Measurements from ENCODE around the gene ZNF419.
"Not testable (repeated sequence)": the region's sequence is repeated elsewhere in the genome, so short reads cannot be mapped to it uniquely, and the experiment has no call there.

ZNF419 gene

DNA sequence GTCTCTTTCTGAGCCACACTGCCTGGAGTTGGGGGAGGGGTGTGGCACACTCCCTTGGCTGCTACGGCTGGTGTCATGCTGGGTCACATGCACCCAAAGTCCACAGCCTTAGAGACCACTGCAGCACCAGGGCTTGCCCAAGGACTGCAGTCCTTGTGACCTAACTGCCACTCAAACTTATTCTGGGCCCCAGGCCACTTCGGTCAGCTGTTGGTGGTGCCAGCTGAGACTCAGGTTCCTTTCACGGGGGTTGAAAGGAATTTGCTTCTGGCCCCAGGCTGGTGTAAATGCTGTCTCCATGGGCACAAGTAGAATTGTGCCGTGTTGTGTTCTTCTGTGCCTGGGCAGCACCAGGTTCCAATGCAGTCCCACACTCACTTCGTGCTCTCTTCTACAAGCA is 21.1 kb upstream of the ZNF419 start:
- DNase-seq (ENCODE audit: low read depth), result no peak
- no peak overlapping the region for H3K4me3 ChIP-seq (replicated peaks; ENCODE audit: low read depth, low read length)
- TF ChIP-seq, protein P1, sequence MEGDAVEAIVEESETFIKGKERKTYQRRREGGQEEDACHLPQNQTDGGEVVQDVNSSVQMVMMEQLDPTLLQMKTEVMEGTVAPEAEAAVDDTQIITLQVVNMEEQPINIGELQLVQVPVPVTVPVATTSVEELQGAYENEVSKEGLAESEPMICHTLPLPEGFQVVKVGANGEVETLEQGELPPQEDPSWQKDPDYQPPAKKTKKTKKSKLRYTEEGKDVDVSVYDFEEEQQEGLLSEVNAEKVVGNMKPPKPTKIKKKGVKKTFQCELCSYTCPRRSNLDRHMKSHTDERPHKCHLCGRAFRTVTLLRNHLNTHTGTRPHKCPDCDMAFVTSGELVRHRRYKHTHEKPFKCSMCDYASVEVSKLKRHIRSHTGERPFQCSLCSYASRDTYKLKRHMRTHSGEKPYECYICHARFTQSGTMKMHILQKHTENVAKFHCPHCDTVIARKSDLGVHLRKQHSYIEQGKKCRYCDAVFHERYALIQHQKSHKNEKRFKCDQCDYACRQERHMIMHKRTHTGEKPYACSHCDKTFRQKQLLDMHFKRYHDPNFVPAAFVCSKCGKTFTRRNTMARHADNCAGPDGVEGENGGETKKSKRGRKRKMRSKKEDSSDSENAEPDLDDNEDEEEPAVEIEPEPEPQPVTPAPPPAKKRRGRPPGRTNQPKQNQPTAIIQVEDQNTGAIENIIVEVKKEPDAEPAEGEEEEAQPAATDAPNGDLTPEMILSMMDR (IDR thresholded peaks at IDR 0.05; ENCODE audit: low read length, missing control alignments), result no peak

DNA sequence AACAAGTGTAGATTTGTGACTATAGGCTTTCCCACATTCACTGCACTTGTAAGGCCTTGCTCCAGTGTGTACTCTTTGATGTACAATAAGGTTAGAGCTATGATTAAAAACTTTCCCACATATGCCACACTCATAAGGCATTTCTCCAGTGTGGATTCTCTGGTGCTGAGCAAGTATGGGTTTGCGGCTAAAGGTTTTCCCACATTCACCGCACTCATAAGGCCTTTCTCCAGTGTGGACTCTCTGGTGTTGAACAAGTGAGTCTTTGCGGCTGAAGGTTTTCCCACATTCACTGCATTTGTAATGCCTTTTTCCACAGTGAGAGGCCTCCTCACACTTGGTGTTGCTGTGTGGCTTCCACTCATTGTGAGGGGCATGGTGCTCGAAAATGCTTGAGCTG is 13.9 kb upstream of the ZNF419 start:
- H3K4me3 ChIP-seq (replicated peaks; ENCODE audit: low read depth, low read length), result no peak overlapping the region
- DNase-seq (ENCODE audit: low read depth), result peak; percentile 24
- TF ChIP-seq, protein P1 (IDR thresholded peaks at IDR 0.05; ENCODE audit: low read length, missing control alignments), result no peak

DNA sequence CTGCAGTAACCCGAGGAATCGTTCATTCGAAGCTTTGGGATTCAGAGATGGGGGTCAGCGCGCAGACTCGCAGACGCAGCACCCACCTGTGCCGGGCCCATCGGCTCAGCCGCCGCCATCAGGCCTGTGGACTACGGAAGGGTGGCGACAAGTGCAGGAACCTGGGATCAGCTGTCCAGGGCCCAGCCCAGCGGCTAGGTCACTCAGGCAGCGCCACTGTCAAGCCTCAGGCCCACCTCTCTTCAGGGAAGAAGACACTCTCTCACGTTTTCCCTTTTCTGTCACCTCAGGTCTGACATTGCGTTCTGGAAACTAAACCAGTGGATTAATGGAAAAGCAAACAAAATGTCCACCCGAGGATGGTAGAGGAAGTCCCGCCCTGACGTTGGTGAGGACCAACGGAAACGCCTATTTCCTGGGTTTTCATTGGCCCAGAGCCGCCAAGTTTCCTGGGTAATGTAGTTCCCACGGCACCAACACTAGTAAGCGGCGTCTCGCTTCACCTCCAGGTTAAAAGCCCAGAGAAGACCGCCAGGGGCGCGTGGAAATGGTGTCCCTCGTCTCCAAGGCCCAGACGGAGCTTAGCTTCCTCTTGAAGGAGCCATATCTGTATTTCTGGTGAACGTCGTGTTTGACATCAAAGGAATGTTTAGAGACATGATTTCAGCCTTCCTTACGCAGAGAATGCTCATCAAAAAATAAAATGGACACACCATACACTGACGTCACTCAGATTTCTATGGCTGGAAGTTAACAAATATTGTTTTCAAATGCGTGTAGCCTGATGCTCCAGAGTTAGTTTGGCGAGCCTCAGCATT is 10.2 kb upstream of the ZNF419 start, which contains the start of gene ZNF772:
Gene ZNF772 (minus strand): TSS at position 376 of the 818 bp plus-strand sequence. CDS start 257 bp downstream, at position 119.
- TF ChIP-seq, protein P1 (IDR thresholded peaks at IDR 0.05; ENCODE audit: low read length, missing control alignments), result peak; percentile 88
- peak; percentile 97 for DNase-seq (ENCODE audit: low read depth)
- H3K4me3 ChIP-seq (replicated peaks; ENCODE audit: low read depth, low read length), result peak within 1 kb of the TSS; percentile 82

DNA sequence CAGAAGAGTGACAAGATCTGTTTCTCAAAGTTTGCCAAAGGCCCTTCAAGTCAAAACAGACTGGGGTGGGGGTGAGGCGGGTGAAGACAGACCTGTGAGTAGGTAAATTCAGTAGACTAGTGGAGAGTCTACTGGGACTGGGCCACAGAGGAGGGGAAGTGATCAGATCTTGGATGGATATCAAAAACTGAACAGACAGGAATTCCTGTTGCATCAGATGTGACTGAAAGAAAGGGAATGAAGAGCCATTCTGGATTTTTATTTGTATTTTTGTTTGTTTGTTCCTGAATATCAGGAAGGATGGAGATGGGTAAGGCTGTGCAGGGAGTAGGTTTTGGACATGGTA is 722 bp downstream of the ZNF419 start:
- DNase-seq (ENCODE audit: low read depth), result peak; percentile 47

DNA sequence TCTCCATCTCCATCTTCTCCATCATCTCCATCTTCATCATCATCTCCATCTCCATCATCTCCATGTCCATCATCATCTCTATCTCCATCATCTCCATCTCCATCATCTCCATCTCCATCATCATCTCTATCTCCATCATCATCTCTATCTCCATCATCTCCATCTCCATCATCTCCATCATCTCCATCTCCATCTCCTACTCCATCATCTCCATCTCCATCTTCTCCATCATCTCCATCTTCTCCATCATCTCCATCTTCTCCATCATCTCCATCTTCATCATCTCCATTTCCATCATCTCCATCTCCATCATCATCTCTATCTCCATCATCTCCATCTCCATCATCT is 11.8 kb downstream of the ZNF419 start:
- H3K4me3 ChIP-seq (replicated peaks; ENCODE audit: low read depth, low read length); DNase-seq (ENCODE audit: low read depth): not testable (repeated sequence)

More for the DNA sequence above, 722 bp downstream of the ZNF419 start:
- peak overlapping the region; percentile 54 for H3K4me3 ChIP-seq (replicated peaks; ENCODE audit: low read depth, low read length)

DNA sequence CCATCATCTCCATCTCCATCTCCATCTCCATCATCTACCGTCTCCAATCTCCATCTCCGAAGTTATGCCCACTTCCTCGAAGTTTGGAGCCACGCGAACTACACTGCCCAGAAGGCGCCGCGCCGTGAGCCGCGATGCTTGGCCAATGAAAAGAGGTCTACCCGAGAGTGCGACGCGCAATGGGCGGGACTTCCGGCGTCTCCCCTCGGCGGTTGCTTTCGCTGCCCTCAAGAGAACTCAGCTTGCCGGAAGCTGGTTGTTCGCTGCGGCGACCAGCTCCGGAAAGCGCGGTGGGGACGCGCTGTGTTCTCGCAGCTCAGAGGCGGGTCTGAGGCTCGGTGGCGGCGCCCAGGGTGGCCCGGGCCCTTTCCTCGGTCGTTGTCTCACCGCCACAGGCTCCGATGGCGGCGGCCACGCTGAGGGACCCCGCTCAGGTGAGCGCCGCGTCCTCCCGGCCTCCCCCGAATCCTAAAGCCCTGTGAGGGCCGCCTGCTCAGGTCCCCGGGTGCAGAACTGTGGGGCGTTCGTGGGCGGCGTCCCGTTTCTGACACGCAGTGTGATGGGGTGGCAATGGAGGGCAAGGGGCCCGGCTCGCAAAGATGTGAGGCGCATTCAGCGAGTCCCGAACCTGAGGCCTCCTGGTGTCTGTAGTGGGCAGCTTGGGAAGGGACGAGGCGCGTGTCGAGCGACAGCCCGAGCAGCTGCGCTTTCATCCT is 12.3 kb downstream of the ZNF419 start, which contains the start of gene ZNF773:
Gene ZNF773 (plus strand): TSS at position 259 of the 716 bp plus-strand sequence. CDS start 143 bp downstream, at position 402.
- peak; percentile 97 for DNase-seq (ENCODE audit: low read depth)
- peak within 1 kb of the TSS; percentile 76 for H3K4me3 ChIP-seq (replicated peaks; ENCODE audit: low read depth, low read length)

DNA sequence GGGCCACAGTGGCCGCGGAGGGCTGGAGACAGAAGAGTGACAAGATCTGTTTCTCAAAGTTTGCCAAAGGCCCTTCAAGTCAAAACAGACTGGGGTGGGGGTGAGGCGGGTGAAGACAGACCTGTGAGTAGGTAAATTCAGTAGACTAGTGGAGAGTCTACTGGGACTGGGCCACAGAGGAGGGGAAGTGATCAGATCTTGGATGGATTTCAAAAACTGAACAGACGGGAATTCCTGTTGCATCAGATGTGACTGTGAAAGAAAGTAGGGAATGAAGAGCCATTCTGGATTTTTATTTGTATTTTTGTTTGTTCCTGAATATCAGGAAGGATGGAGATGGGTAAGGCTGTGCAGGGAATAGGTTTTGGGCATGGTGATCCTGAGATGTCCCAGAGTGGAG is 12.8 kb downstream of the ZNF419 start:
- peak overlapping the region; percentile 61 for H3K4me3 ChIP-seq (replicated peaks; ENCODE audit: low read depth, low read length)
- peak; percentile 69 for DNase-seq (ENCODE audit: low read depth)

DNA sequence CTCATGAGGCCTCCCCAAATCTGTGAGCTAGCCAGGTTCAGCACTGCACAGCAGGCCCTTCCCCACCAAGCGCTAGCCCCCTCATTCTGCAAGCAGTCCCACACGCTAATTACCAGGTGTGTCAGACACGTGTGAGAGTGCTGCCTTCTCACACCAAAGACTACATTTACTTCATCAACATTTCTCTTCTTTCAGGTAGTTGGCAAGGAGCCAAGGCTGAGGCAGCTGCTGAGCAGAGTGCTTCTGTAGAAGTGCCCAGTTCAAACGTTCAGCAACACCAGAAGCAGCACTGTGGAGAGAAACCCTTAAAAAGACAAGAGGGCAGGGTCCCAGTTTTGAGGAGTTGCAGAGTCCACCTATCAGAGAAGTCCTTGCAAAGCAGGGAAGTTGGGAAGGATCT is 18.6 kb downstream of the ZNF419 start:
- H3K4me3 ChIP-seq (replicated peaks; ENCODE audit: low read depth, low read length), result no peak overlapping the region
- TF ChIP-seq, protein P1 (IDR thresholded peaks at IDR 0.05; ENCODE audit: low read length, missing control alignments), result no peak
- no peak for DNase-seq (ENCODE audit: low read depth)

DNA sequence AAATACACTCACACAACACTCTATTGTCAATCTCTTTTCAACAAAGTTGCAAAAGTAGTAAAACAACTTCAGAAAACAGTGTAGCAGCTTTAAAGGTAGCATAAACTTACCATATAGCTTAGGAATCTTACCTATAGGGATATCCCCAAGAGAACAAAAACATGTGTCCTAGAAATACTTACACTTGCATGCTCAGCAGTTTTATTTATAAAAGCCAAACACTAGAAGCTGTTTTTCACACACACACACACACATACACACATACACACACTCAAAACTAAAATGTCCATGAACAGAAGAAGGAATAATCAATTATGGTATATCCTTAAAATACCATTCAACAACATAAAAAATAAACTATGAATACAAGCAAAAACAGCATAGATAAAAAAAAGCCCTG is 23.9 kb downstream of the ZNF419 start:
- TF ChIP-seq, protein P1 (IDR thresholded peaks at IDR 0.05; ENCODE audit: low read length, missing control alignments), result no peak
- H3K4me3 ChIP-seq (replicated peaks; ENCODE audit: low read depth, low read length), result no peak overlapping the region
- DNase-seq (ENCODE audit: low read depth), result no peak
